Measurements from ENCODE around the gene NT5C2. TPM values are rescaled to one million over a fixed set of nuclear protein-coding genes. Genes with fewer than 3 reads are reported as not detected.

Gene NT5C2
- total and polyA plus RNA-seq, 7 donors, result 37.7 to 61.5 (median 49.2) TPM

Other genes starting within 250 kb of the NT5C2 start
- not detected for gene RPEL1, start 52.6 kb upstream of the NT5C2 start, total RNA-seq
- under 1 TPM in 1 of 3 donors, not detected in 2; 0.03 TPM for gene RPEL1, start 52.6 kb upstream of the NT5C2 start, polyA plus RNA-seq
- 10 to 100 TPM in 2 of 4 donors, 1 to 10 TPM in 2; 3.9 to 11.8 (median 7.8) TPM for gene INA, start 83.9 kb upstream of the NT5C2 start, total RNA-seq
- gene INA, start 83.9 kb upstream of the NT5C2 start, polyA plus RNA-seq, result 1 to 10 TPM in 1 of 3 donors, not detected in 2; 2.0 TPM
- 10 to 100 TPM; 16.3 to 26.0 (median 19.0) TPM for gene PCGF6, start 157.9 kb upstream of the NT5C2 start, total RNA-seq
- 1 to 10 TPM; 4.9 to 6.0 (median 5.8) TPM for gene PCGF6, start 157.9 kb upstream of the NT5C2 start, polyA plus RNA-seq
- gene TAF5, start 174.7 kb upstream of the NT5C2 start, total RNA-seq, result 1 to 10 TPM; 4.2 to 7.1 (median 5.5) TPM
- 1 to 10 TPM; 2.8 to 3.3 (median 3.0) TPM for gene TAF5, start 174.7 kb upstream of the NT5C2 start, polyA plus RNA-seq
- gene ATP5MK, start 203.2 kb upstream of the NT5C2 start, total RNA-seq, result 100 to 1,000 TPM; 400 to 825 (median 607) TPM
- 1,000 to 10,000 TPM in 2 of 3 donors, 100 to 1,000 TPM in 1; 912 to 2,357 (median 1,949) TPM for gene ATP5MK, start 203.2 kb upstream of the NT5C2 start, polyA plus RNA-seq
- 10 to 100 TPM; 11.0 to 15.0 (median 13.0) TPM for gene PDCD11, start 203.4 kb upstream of the NT5C2 start, total RNA-seq
- 10 to 100 TPM in 1 of 3 donors, 1 to 10 TPM in 2; 3.2 to 24.0 (median 6.0) TPM for gene PDCD11, start 203.4 kb upstream of the NT5C2 start, polyA plus RNA-seq

Measured in sigmoid colon (tissue), 7 donors.